ENCODE results near the gene KCNJ6. TPM values are rescaled to one million over a fixed set of nuclear protein-coding genes. Genes with fewer than 3 reads are reported as not detected.
"Not testable (repeated sequence)": the region's sequence is repeated elsewhere in the genome, so short reads cannot be mapped to it uniquely, and the experiment has no call there.

KCNJ6 gene
- total RNA-seq, 1 experiment from 2014 or later, result 0.05 TPM

DNA sequence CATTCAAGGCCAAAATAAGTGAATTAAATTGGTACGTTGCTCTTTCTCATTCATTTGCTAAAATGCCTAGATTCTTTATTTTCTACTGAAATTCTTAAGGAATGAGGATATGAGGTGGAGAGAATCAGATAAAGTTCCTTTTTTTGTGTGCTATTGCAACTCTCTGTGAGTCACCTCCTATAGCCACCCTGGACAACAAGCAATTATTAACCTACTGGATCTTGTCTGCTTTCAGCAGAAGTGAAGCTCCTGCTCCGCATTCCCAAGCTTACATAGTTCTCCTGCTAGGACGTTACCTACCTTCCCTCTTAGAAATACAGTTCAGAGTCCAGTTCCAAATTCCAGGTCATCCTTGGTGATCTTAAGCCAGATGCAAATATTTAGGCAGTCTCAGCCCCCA is 4.8 kb upstream of the KCNJ6 start:
- no peak for DNase-seq
- Mint-ChIP-seq H3K27ac (ENCODE audit: unreplicated experiment) (no peak overlapping the region), H3K9me3 (ENCODE audit: low read depth, unreplicated experiment) (no peaks in the 10 kb centered on the region), H3K27me3 (ENCODE audit: unreplicated experiment) (peaks cover 41% of the 10 kb centered on the region), H3K4me3 (ENCODE audit: low read depth, unreplicated experiment) (no peak overlapping the region), H3K36me3 (ENCODE audit: insufficient read depth, unreplicated experiment) (no peaks in the 10 kb centered on the region), H3K4me1 (ENCODE audit: low read depth, unreplicated experiment) (no peaks in the 10 kb centered on the region)
- intact Hi-C loops (cut with micrococcal nuclease; ENCODE audit: unreplicated experiment), result no loop called here
- BruUV-seq (replicated peaks), result no TSS peak
- TF ChIP-seq, protein P1, sequence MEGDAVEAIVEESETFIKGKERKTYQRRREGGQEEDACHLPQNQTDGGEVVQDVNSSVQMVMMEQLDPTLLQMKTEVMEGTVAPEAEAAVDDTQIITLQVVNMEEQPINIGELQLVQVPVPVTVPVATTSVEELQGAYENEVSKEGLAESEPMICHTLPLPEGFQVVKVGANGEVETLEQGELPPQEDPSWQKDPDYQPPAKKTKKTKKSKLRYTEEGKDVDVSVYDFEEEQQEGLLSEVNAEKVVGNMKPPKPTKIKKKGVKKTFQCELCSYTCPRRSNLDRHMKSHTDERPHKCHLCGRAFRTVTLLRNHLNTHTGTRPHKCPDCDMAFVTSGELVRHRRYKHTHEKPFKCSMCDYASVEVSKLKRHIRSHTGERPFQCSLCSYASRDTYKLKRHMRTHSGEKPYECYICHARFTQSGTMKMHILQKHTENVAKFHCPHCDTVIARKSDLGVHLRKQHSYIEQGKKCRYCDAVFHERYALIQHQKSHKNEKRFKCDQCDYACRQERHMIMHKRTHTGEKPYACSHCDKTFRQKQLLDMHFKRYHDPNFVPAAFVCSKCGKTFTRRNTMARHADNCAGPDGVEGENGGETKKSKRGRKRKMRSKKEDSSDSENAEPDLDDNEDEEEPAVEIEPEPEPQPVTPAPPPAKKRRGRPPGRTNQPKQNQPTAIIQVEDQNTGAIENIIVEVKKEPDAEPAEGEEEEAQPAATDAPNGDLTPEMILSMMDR (IDR thresholded peaks at IDR 0.05; ENCODE audit: unreplicated experiment), result no peak
- CTCF ChIA-PET, result interaction anchor here (1.7 kb wide), 1 partner anchor 19 kb away, joined by 4 read pairs; no protein-coding TSS in a partner anchor

DNA sequence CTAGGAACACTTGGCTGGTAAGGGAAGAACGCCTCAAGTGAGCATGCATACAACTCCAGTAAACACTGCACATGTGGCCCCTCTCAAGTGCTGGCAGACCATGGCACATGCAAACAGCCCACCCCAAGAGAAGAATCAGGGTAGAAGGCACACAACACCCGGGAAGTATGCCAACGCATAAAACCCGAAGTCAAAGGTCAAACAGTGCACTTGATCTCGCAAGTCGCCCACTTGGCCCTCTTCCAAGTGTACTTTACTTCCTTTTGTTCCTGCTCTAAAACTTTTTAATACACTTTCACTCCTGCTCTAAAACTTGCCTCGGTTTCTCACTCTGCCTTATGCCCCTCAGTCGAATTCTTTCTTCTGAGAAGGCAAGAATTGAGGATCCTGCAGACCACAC is 4.0 kb upstream of the KCNJ6 start:
- H3K4me3 Mint-ChIP-seq (ENCODE audit: low read depth, unreplicated experiment); H3K27ac Mint-ChIP-seq (ENCODE audit: unreplicated experiment); DNase-seq; intact Hi-C loops (cut with micrococcal nuclease; ENCODE audit: unreplicated experiment); H3K9me3 Mint-ChIP-seq (ENCODE audit: low read depth, unreplicated experiment); CTCF ChIA-PET; H3K4me1 Mint-ChIP-seq (ENCODE audit: low read depth, unreplicated experiment); BruUV-seq (replicated peaks); H3K36me3 Mint-ChIP-seq (ENCODE audit: insufficient read depth, unreplicated experiment): not testable (repeated sequence)
- H3K27me3 Mint-ChIP-seq (ENCODE audit: unreplicated experiment), result peaks cover 49% of the 10 kb centered on the region

DNA sequence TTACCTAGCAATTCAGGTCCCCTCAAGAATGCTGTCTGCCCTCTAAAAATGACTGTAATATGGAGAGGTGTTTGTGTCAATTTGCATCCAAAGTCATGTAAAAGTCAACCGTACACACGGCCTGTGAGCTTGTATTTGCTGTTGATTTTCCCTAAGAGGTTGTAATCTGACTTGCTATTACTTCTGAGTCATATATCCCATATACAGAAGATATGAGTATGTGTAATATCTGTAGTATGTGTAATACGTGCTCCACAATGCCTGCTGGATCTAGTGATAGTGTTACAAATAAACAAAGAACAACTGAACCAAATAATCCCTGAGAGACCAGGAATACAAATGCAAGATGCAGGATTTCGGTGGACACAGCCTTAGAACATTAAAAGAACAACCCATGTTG is 1.4 kb upstream of the KCNJ6 start:
- intact Hi-C loops (cut with micrococcal nuclease; ENCODE audit: unreplicated experiment), result no loop called here
- H3K9me3 Mint-ChIP-seq (ENCODE audit: low read depth, unreplicated experiment), result no peaks in the 10 kb centered on the region
- no peak for DNase-seq
- H3K4me3 Mint-ChIP-seq (ENCODE audit: low read depth, unreplicated experiment), result no peak overlapping the region
- H3K27me3 Mint-ChIP-seq (ENCODE audit: unreplicated experiment), result peaks cover 76% of the 10 kb centered on the region
- no peak overlapping the region for H3K27ac Mint-ChIP-seq (ENCODE audit: unreplicated experiment)
- BruUV-seq (replicated peaks), result no TSS peak
- CTCF ChIA-PET, result no interaction called here
- H3K36me3 Mint-ChIP-seq (ENCODE audit: insufficient read depth, unreplicated experiment), result no peaks in the 10 kb centered on the region
- TF ChIP-seq, protein P1 (IDR thresholded peaks at IDR 0.05; ENCODE audit: unreplicated experiment), result no peak
- no peaks in the 10 kb centered on the region for H3K4me1 Mint-ChIP-seq (ENCODE audit: low read depth, unreplicated experiment)

DNA sequence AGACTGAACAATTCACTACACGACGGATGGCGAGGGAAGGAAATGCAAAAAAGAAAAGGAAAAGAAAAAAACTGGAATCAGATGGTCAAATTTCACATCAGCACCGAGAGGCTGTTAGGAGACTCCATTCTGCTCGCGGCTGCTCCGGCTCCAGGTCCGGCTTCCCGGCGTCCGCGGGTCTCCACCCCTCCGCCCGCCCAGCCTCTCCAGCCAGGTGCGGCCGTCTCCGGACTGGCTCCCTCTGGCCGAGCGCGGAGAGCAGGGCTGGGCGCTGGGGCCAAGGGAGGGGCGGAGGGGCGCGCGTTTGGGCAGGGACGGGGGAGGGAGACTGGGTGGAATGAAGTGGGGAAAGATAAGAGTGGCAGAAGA is 332 bp downstream of the KCNJ6 start:
- no peak for DNase-seq
- Mint-ChIP-seq H3K36me3 (ENCODE audit: insufficient read depth, unreplicated experiment) (no peaks in the 10 kb centered on the region), H3K27ac (ENCODE audit: unreplicated experiment) (no peak overlapping the region), H3K4me3 (ENCODE audit: low read depth, unreplicated experiment) (peak overlapping the region; percentile 21), H3K9me3 (ENCODE audit: low read depth, unreplicated experiment) (no peaks in the 10 kb centered on the region), H3K4me1 (ENCODE audit: low read depth, unreplicated experiment) (no peaks in the 10 kb centered on the region), H3K27me3 (ENCODE audit: unreplicated experiment) (peaks cover 76% of the 10 kb centered on the region)
- CTCF ChIA-PET, result no interaction called here
- no TSS peak for BruUV-seq (replicated peaks)
- intact Hi-C loops (cut with micrococcal nuclease; ENCODE audit: unreplicated experiment), result no loop called here
- TF ChIP-seq, protein P1 (IDR thresholded peaks at IDR 0.05; ENCODE audit: unreplicated experiment), result no peak

DNA sequence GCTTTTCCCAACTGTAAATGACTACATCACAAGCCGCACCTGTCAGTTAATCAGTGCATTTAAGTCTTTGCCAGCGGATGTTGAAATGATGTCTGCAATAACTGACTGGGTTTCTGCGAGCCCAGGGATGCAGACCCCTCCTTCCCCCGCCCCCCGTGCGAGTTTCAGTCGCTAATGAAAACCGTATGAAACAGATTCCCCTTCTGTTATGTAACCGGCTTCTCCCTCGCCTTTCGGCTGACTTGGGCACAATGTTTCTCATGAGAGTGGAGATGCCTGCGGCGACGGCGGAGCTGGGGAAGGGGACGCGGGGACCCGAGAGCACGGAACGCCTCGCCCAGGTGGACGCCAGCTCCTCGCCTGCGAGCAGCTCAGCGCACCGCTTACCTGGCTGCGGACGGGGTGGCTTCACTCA is 753 bp downstream of the KCNJ6 start:
- DNase-seq, result no peak
- no peaks in the 10 kb centered on the region for H3K4me1 Mint-ChIP-seq (ENCODE audit: low read depth, unreplicated experiment)
- peak overlapping the region; percentile 21 for H3K4me3 Mint-ChIP-seq (ENCODE audit: low read depth, unreplicated experiment)
- no peaks in the 10 kb centered on the region for H3K36me3 Mint-ChIP-seq (ENCODE audit: insufficient read depth, unreplicated experiment)
- CTCF ChIA-PET, result no interaction called here
- TF ChIP-seq, protein P1 (IDR thresholded peaks at IDR 0.05; ENCODE audit: unreplicated experiment), result no peak
- BruUV-seq (replicated peaks), result no TSS peak
- peaks cover 75% of the 10 kb centered on the region for H3K27me3 Mint-ChIP-seq (ENCODE audit: unreplicated experiment)
- no peak overlapping the region for H3K27ac Mint-ChIP-seq (ENCODE audit: unreplicated experiment)
- H3K9me3 Mint-ChIP-seq (ENCODE audit: low read depth, unreplicated experiment), result no peaks in the 10 kb centered on the region
- intact Hi-C loops (cut with micrococcal nuclease; ENCODE audit: unreplicated experiment), result no loop called here
